Measurements from ENCODE around the gene BICDL1. TPM values are rescaled to one million over a fixed set of nuclear protein-coding genes. Genes with fewer than 3 reads are reported as not detected.
A peak's percentile ranks its signal among the peaks of the same experiment; 100 is the strongest.

BICDL1 gene
- not detected in 2 replicates for total RNA-seq (2012; rRNA removed)
- polyA plus RNA-seq (2012; rRNA removed): not detected in 2 replicates
- not detected in 2 replicates for polyA plus RNA-seq (2012; cell fraction: cytosol; rRNA removed)
- 0.08 and 0.36 TPM in 2 replicates for polyA plus RNA-seq (2012; cell fraction: nucleus; rRNA removed; ENCODE audit: low replicate concordance)
- Bru-seq, nascent RNA: percentile 6 among the genes with signal in this experiment
- percentile 12 among the genes with signal in this experiment for BruChase-seq, experiment 1, labeled RNA remaining after a 6-hour chase
- BruChase-seq, experiment 2, labeled RNA remaining after a 2-hour chase: percentile 14 among the genes with signal in this experiment
- long read RNA-seq: 0 reads

DNA sequence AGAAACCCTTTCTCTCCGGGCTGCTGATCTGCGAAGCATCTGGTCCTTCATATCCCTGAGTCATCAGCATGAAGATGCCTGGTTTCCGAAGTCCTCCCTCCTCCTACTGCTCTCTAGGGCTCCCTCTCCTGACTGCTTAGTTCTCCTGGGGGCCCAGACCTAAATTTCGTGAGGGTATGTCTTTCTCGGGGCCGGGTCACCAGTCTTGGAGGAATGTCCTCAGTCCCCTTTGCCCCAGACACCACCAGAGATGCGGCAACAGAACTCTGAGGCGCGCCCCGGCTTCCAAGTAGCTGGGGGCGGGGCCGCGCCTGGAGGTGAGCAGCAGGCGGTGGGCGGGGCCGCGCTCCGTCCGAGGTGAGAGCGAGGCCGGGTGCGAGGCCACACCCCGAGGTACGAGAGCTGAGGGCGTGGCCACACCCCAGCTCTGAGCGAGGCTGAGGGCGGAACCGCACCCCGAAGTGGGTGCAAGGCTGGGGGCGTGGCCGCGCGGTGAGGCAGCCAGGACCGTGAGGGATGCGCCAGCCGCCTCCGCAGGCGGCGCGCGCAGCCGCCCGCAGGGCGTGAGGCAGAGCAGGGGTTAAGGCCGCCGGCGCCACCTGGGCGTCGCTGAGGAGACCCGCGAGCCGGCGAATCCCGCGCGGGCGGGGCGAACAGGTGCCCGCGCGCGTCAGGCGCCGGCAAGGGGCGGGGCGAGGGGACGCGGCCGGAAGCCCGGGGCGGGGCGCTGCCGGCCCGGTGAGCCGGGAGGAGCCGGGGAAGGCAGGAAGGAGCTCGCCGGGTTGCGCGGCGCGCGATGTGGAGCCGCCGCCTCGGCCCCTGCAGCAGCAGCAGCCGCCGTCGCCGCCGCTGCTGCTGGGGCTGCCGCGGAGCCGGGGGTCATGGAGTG is at the start of gene BICDL1:
Gene BICDL1 (plus strand): TSS at position 765 of the 889 bp plus-strand sequence. CDS start 633 bp downstream, outside the sequence.
- Histone ChIP-seq H3K23ac (ENCODE audit: low read depth, low read length) (no peak within 1 kb of the TSS), H3K4me1 (ENCODE audit: control insufficient read depth, insufficient read depth, low read length) (peaks cover 3% of the 10 kb centered on the region; the same call in 1 of the 2 replicates), H4K8ac (ENCODE audit: low read depth in 2 of 2, low read length in 2 of 2) (no peak within 1 kb of the TSS), H2BK5ac (ENCODE audit: low read depth, low read length, poor library complexity, severe bottlenecking) (no peak within 1 kb of the TSS), H3K4me2 (ENCODE audit: low read depth, low read length) (peak within 1 kb of the TSS; percentile 83), H3K18ac (ENCODE audit: low read depth, low read length) (no peak within 1 kb of the TSS), H3K27me3 (ENCODE audit: control insufficient read depth, insufficient read depth, low read length) (peaks cover 24% of the 10 kb centered on the region), H3K27ac (ENCODE audit: insufficient read depth, low read length) (no peak within 1 kb of the TSS), H2AFZ (replicated peaks; ENCODE audit: low read length, poor library complexity) (peak within 1 kb of the TSS; percentile 85), H2BK20ac (ENCODE audit: low read depth, low read length) (no peak within 1 kb of the TSS), H2AK9ac (replicated peaks; ENCODE audit: low read depth, low read length, poor library complexity) (no peak within 1 kb of the TSS), H2AK5ac (ENCODE audit: low read depth, low read length) (no peak within 1 kb of the TSS), H3K36me3 (ENCODE audit: control insufficient read depth, insufficient read depth, low read length) (no peaks in the 10 kb centered on the region), H3K79me1 (ENCODE audit: low read depth in 1 of 2, low read length in 2 of 2) (no peaks in the 10 kb centered on the region), H3K14ac (replicated peaks; ENCODE audit: low read depth, low read length) (no peak within 1 kb of the TSS), H3K4ac (ENCODE audit: low read depth, low read length) (no peak within 1 kb of the TSS), H2BK15ac (ENCODE audit: low read depth, low read length) (no peak within 1 kb of the TSS), H4K20me1 (ENCODE audit: insufficient read depth, low read length) (no peaks in the 10 kb centered on the region), H2BK120ac (ENCODE audit: low read depth, low read length) (no peak within 1 kb of the TSS), H4K5ac (ENCODE audit: low read depth, low read length) (no peak within 1 kb of the TSS), H3K56ac (ENCODE audit: extremely low read depth, insufficient read depth, low read length) (no peak within 1 kb of the TSS), H3K9me3 (ENCODE audit: control insufficient read depth, insufficient read depth, low read length) (no peaks in the 10 kb centered on the region), H3K9me1 (ENCODE audit: insufficient read depth, low read length) (no peaks in the 10 kb centered on the region; the same call in 1 of the 2 replicates), H3K9ac (ENCODE audit: low read depth, low read length) (no peak within 1 kb of the TSS), H3K4me3 (ENCODE audit: insufficient read depth, low read depth, low read length) (peak within 1 kb of the TSS; percentile 44), H4K91ac (ENCODE audit: insufficient read depth, low read depth, low read length) (no peak within 1 kb of the TSS)
- 1% methylated on average over 44 of the region's 94 CpGs; no CpG with 5 or more reads in 1 of the 2 experiments for WGBS, 2 experiments (ENCODE audit: extremely low coverage in 2 of 2, insufficient read length in 1 of 2)
- in situ Hi-C loops (cut with MboI; ENCODE audit: low sequenced_read_pairs): no loop called here
- POLR2A ChIA-PET (ENCODE audit: unreplicated experiment): no interaction called here
- DNase-seq (peak; percentile 42), ATAC-seq (ENCODE audit: low read depth) (peak; percentile 49)
- TF ChIP-seq, protein P1, sequence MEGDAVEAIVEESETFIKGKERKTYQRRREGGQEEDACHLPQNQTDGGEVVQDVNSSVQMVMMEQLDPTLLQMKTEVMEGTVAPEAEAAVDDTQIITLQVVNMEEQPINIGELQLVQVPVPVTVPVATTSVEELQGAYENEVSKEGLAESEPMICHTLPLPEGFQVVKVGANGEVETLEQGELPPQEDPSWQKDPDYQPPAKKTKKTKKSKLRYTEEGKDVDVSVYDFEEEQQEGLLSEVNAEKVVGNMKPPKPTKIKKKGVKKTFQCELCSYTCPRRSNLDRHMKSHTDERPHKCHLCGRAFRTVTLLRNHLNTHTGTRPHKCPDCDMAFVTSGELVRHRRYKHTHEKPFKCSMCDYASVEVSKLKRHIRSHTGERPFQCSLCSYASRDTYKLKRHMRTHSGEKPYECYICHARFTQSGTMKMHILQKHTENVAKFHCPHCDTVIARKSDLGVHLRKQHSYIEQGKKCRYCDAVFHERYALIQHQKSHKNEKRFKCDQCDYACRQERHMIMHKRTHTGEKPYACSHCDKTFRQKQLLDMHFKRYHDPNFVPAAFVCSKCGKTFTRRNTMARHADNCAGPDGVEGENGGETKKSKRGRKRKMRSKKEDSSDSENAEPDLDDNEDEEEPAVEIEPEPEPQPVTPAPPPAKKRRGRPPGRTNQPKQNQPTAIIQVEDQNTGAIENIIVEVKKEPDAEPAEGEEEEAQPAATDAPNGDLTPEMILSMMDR (conservative IDR thresholded peaks at IDR 0.05; ENCODE audit: low read depth, low read length): peak; percentile 15; the same call in 1 of the 2 replicates
- TF ChIP-seq CEBPB (IDR thresholded peaks at IDR 0.05; ENCODE audit: low read depth, low read length) (no peak), NFE2L2 (IDR thresholded peaks at IDR 0.05; ENCODE audit: low read depth, low read length) (no peak), MAFK (IDR thresholded peaks at IDR 0.05; ENCODE audit: low read depth, low read length) (no peak)
- dilution Hi-C loops (cut with HindIII; ENCODE audit: low sequenced_read_pairs, unreplicated experiment): no loop called here
- no TSS peak for BruUV-seq (replicated peaks)
- intact Hi-C loops (cut with micrococcal nuclease): loop anchor here (2.0 kb wide), 1 partner anchor 98 kb away; no protein-coding TSS in a partner anchor
- CTCF ChIA-PET: no interaction called here

Measured in IMR-90 (cell line).